HG03135 (cell line): Measurements from ENCODE around the gene CHRNA10.
"Not testable (repeated sequence)": the region's sequence is repeated elsewhere in the genome, so short reads cannot be mapped to it uniquely, and the experiment has no call there.

Experiments
- ATAC-seq: cut with Tn5 transposase; IDR thresholded peaks from one replicate; pipeline ENCODE4 v1.9.1; 2021; ENCODE audit warnings: mild to moderate bottlenecking, moderate library complexity; ENCODE audit not compliant: unreplicated experiment

Gene CHRNA10

GRCh38 chr11:3665336-3666022 is 5.7 kb downstream of the CHRNA10 start:
- no peak for ATAC-seq

DNA sequence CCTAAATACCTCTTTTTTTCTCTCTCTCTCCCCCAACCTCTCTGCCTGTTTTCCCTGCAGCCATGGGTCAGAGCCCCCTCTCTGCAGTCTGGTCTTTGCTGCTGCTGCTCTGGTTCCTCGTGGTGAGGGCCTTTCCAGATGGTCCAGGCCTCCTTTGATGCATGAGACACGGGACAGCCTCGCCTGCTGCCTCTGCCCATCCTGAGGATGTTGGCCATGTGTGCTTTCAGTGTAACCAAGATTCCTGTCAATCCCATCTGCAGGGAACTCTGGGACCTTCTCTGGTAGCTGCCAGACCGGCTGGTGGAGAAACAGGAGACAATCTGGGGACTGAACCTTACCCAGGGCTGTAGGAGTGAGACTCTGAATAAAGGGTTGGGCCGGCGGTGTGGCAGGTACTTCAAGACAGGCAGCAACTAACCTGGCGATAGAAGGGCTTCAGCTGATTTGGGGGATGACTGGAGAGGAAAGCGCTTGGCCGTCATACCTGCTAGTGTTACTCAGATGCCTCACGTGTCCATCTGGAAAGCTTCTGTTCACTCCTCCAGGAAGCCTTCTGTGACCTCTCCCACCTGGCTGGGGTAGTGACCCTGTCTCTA is 7.1 kb downstream of the CHRNA10 start:
- ATAC-seq, result no peak

DNA sequence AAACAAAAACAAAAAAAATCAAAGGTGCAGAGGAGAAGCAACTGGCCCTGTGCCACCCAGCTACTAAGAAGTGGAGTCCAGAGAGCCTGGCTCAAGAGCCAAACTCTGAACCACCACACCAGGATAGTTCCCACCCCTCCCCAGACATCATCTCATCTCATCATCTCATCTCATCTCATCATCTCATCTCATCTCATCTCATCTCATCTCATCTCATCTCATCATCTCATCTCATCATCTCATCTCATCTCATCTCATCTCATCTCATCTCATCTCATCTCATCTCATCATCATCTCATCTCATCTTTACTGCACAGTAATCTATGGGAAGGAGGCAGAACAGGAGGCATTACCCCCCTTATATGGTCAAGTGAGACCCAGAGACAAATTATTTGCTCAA is 8.3 kb downstream of the CHRNA10 start:
- ATAC-seq, result no peak

DNA sequence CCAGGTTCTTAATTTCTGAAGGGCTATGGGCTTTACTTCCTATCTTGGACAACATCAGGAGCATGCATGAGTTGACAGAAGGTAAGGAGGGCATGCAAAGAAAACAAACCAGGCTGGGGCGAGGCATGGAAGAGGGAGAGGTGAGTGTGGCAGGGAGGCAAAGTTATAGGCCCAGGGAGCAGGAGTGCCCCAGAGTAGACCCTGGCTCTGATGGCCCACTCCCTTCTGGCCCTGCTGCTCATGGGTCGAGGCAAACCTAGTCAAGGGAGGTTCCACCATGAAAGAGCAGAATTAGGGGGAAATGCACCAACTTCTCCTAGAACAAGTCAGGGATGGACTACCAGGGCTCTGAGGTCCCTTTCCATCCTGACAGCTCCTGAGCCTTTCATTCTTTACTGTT is 10.2 kb downstream of the CHRNA10 start:
- no peak for ATAC-seq

- no peak for ATAC-seq
Measured at GRCh38 chr11:3659595-3660515, 11.3 kb downstream of the CHRNA10 start.

DNA sequence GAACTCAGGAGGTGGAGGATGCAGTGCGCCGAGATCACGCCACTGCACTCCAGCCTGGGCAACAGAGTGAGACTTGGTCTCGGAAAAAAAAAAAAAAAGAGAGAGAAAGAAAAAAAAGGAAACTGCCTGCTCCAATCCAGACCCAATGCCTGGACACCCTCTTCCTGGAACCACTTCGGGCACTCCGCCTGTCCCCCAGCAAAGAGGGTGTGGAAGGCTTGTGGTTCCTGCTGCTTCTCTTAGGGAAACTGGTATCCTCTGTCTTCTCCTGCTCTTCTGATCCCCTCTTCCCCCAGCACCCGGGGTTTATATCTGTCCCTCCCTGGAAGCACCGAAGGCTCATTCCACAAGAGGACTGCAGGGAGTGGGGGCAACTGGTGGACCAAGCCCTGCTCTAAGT is 12.9 kb downstream of the CHRNA10 start:
- no peak for ATAC-seq

DNA sequence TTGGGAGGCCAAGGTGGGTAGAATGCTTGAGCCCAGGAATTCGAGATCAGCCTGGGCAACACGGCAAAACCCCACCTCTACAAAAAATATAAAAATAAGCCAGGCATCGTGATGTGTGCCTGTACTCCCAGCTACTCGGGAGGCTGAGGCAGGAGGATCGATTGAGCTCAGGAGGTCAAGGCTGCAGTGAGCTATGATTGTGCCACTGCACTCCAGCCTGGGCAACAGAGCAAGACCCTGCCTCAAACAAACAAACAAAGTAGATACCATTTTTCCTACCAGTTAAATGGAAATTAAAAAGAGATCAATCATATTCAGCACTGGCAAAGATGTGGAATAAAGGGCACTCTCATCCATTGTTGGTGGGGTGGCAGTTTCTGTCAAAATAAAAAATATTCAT is 13.9 kb downstream of the CHRNA10 start:
- not testable (repeated sequence) for ATAC-seq

GRCh38 chr11:3655547-3655946 is 15.6 kb downstream of the CHRNA10 start:
- no peak for ATAC-seq

GRCh38 chr11:3652514-3652913 is 18.7 kb downstream of the CHRNA10 start:
- not testable (repeated sequence) for ATAC-seq

GRCh38 chr11:3649374-3649773 is 21.8 kb downstream of the CHRNA10 start:
- ATAC-seq, result not testable (repeated sequence)

- not testable (repeated sequence) for ATAC-seq
Measured at GRCh38 chr11:3648843-3649242, 22.3 kb downstream of the CHRNA10 start.

GRCh38 chr11:3645552-3645951 is 25.6 kb downstream of the CHRNA10 start:
- ATAC-seq, result no peak

DNA sequence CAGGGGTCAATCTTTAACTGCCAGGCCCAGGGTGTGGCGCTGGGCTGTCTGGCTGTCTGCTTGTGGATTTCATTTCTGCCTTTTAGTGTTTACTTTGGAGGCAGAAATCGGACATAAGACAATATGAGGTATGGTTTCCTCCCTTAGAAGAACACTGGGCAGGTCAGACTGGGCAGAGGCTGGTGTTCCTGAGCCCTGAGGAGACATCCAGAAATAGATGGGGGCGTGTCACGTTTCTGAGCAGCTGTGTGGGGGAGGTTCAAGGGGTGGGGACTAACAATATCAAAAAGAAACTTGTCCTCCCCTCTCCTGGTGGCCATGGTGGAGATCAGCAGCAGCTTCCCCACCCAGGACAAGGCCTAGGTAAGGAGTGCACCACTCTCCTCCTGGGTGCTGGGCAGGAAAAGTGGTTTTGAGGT is 26.4 kb downstream of the CHRNA10 start, which contains the start of gene ART1:
Gene ART1, plus strand, starts transcription at position 312 of the 419 bp plus-strand sequence. CDS start 14,086 bp downstream, outside the sequence.
- ATAC-seq, result no peak

GRCh38 chr11:3643102-3643546 is 28.1 kb downstream of the CHRNA10 start:
- not testable (repeated sequence) for ATAC-seq

DNA sequence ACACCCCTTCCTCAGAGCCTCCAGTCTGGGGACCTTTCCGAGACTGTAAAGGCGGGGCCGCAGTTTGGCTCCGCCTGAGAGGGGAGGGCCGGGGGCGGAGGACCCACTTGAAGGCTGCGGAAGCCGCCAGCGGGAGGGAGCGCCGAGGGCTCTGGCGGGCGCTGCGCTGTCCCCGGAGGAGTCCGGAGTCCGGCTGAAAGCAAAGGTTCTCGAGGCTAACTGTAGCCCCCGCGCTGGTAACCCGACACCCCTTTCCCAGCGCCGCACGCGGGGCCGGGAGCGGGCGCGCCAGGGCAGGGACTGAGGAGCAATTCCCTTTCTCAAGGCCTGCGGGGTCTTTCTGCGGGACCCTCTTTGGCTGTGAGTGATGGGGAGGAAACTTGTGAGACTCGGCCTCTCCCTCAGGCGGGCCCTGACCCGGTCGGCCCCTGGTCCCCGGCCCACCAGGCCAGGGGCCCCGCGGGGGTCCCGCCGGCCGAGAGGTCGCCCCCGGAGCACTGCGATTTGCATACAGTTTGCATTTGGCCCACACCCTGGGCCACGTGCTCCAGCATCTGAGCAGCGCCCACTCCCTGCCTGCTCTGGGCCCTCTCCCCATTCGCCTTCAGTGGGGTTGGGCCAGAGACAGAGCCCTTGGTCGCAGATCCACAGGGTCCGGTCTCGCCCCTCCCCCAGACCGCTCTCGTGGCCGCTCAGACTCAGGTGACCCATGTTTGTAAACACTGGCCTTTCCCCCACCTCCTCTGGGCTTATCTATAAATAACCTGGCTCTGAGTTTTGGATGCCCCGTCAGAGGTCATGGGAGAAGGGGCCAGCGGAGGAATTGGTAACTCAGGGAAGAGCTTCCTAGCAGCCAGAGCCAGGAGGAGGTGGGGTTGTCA is 28.9 kb downstream of the CHRNA10 start:
- no peak for ATAC-seq

DNA sequence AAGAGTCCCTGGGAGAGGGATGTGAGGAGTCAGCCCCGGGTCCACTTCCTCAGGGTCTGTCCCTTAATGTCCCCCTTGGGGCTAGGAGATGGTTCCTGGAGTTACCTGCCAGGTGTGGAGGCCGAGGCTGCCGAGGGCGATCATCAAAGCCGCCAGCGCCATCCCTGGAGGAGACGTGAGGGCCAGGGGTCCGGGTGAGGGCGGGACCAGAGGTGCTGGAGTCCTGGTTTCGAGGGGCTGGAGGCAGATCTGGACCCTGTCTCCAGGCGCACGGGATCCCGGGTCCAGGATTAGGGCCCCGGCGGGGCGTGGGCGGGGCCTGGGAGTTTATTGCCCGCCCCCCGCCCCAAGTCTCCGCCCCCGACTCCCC is 29.5 kb downstream of the CHRNA10 start, which contains the start of gene ART5:
Gene ART5, minus strand, starts transcription at position 292 of the 370 bp plus-strand sequence. Its CDS starts 130 bp downstream, at position 162.
- no peak for ATAC-seq

- ATAC-seq, result no peak
Measured at GRCh38 chr11:3641191-3641590, 30.0 kb downstream of the CHRNA10 start.

DNA sequence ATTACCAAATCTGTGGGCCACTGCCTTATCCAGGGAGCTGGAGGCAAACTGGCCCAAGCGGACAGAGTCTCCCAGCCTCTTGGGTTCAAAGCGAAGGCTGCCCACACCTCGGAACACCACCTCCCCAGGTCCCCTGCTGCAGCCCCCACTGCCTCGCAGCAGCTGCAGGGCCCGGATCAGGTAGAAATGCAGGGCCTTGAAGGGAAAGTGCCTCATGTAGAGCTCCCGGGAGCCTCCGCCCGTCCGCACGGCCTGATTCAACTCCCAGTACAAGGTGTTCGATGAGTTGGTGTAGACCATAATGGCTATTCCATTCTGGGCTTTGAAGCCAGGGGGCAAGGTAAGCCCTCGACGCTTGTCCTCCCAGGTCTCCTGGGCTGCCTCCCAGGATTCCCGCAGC is 31.3 kb downstream of the CHRNA10 start:
- no peak for ATAC-seq

DNA sequence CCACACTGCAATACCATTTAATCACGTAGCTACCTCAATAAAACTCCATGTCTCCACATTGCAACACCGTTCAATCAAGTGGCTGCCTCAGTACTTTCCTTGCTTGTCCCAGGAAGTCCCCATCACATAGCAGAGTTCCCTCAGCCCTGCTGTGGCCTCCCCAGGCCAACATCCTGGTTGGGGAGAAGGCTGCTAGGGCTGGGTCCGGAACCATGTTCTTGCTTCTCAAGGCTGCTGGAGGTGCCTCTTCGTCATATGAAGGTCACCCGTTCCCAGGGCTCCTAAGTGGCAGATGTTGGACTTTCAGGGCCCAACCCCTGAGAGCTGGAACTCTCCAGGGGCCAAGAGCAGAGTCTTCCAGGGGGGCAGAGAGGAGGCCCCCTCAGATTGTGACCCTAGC is 32.7 kb downstream of the CHRNA10 start:
- no peak for ATAC-seq

GRCh38 chr11:3637201-3637600 is 34.0 kb downstream of the CHRNA10 start:
- no peak for ATAC-seq
